Tibial nerve (tissue), 4 donors: ENCODE measurements around the gene LTC4S. TPM values are rescaled to one million over a fixed set of nuclear protein-coding genes. Genes with fewer than 3 reads are reported as not detected.

Experiments used
- DNase-seq, 2 donors: peaks; one replicate each; pipeline ENCODE4 v3.0.0-alpha.2; 2019; ENCODE audit warnings: low spot score in 2 of 2
- H3K27ac ChIP-seq, 4 donors: fragments of 200-600 bp; sonication (generic) in 3 of 4; one replicate each; pipeline ENCODE4 v1.5.1; 2017 to 2019; ENCODE audit warnings: mild to moderate bottlenecking in 1 of 4
- H3K27me3 ChIP-seq, 2 donors: fragments of 200-600 bp; sonication (generic) in 1 of 2; one replicate each; pipeline versions ENCODE4 v1.5.1 to v1.6.0; 2017 to 2019
- H3K36me3 ChIP-seq, 3 donors: fragments of 200-600 bp; sonication (generic); one replicate each; pipeline ENCODE4 v1.5.1; 2018 to 2019
- H3K4me1 ChIP-seq, 4 donors: fragments of 200-600 bp; sonication (generic) in 3 of 4; one replicate each; pipeline ENCODE4 v1.5.1; 2017 to 2019
- H3K4me3 ChIP-seq, 4 donors: fragments of 200-600 bp; sonication (generic) in 3 of 4; one replicate each; pipeline ENCODE4 v1.5.1; 2017 to 2019; ENCODE audit warnings: mild to moderate bottlenecking in 1 of 4, moderate library complexity in 1 of 4
- H3K9me3 ChIP-seq, 4 donors: fragments of 200-600 bp; sonication (generic) in 3 of 4; one replicate each; pipeline ENCODE4 v1.5.1; 2017 to 2019
- CTCF ChIP-seq, 5 experiments: fragments of 200-600 bp in 3 of 5; fragments of 450-650 bp in 2 of 5; sonication (generic) in 3 of 5; IDR thresholded peaks; one replicate each; pipeline ENCODE4 v1.5.1; 2016 to 2019; ENCODE audit warnings: antibody characterized with exemption in 5 of 5, mild to moderate bottlenecking in 3 of 5, moderate library complexity in 2 of 5
- EP300 ChIP-seq, 2 donors: sonication (generic); formaldehyde crosslinking; IDR thresholded peaks; one replicate each; pipeline ENCODE4 v1.6.1; 2017; ENCODE audit warnings: antibody characterized with exemption in 2 of 2, mild to moderate bottlenecking in 1 of 2
- POLR2A ChIP-seq, 2 donors: fragments of 450-650 bp; IDR thresholded peaks; one replicate each; pipeline ENCODE4 v1.6.1; 2017; ENCODE audit warnings: antibody characterized with exemption in 2 of 2, mild to moderate bottlenecking in 2 of 2, moderate library complexity in 2 of 2
- WGBS, 2 donors: methylation state at CpG; one replicate each; pipeline ENCODE4 v1.1.5; 2018; 5-methylcytosine and 5-hydroxymethylcytosine counted together
- total RNA-seq, 4 donors: library from RNA; depleted of rRNA; stranded (reverse); fragments of >200 nt; gene quantifications; one replicate each; pipeline ENCODE4 v1.1.0, GENCODE V29; 2016

LTC4S gene
- total RNA-seq, 4 donors from 2014 or later = 7.6 to 38.6 (median 18.4) TPM

- no peak for TF ChIP-seq POLR2A (IDR thresholded peaks at IDR 0.05)
- TF ChIP-seq CTCF (IDR thresholded peaks at IDR 0.05) = no peak
- no peak for TF ChIP-seq EP300 (IDR thresholded peaks at IDR 0.05)
- peak overlapping the region in 2 of 4 donors; percentile 21 to 37 for H3K27ac ChIP-seq
These were observed 43.6 kb downstream of the LTC4S start for GRCh38 chr5:179837076-179838011.

DNA sequence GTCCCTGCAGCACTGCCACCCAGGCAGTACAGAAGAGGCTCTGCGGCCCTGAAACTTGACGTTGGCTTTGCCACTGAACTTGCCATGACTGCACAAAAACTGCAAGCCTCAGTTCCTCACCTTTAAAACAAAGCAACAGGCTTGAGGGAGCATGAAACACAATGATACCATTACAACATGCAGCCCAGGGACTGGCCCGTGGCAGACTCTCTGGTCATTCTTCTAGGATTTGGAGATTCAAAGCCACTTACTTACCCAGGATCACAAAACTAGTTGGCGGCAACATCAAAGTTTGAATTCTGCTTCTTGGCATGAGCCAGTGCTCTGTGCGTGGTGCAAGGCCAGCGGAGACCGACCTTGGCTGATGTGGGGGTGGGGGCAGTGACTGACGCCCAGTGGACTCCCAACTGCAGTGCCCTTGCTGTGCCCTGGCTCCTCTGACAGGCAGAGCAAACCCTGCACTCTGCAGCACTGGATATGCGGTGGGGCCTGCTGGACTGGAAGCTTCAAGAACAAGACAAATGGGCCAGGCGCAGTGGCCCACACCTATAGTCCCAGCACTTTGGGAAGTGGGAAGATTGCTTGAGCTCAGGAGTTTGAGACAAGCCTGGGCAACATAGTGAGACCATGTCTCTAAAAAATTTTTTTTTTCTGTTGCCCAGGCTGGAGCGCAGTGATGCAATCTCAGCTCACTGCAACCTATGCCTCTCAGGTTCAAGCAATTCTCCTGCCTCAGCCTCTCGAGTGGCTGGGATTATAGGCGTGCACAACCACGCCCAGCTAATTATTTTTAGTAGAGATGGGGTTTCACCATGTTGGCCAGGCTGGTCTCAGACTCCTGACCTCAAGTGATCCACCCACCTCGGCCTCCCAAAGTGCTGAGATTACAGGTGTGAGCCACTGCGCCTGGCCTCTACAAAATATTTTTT lies 45.8 kb downstream of the LTC4S start:
- H3K36me3 ChIP-seq = peaks cover 3 to 97% (median 37%) of the 10 kb centered on the region in 3 donors
- H3K27ac ChIP-seq = peak overlapping the region in 1 of 4 donors; percentile 18
- WGBS, 2 donors = 79% methylated on average over 13 to 16 of the region's 16 CpGs
- H3K4me1 ChIP-seq = peaks cover 0 to 13% (median 6%) of the 10 kb centered on the region in 4 donors
- no peaks in the 10 kb centered on the region for H3K27me3 ChIP-seq
- TF ChIP-seq EP300 (IDR thresholded peaks at IDR 0.05) (no peak), CTCF (IDR thresholded peaks at IDR 0.05) (no peak), POLR2A (IDR thresholded peaks at IDR 0.05) (no peak)
- H3K4me3 ChIP-seq = no peak overlapping the region
- DNase-seq = no peak
- peaks cover 0 to 5% (median 0%) of the 10 kb centered on the region in 4 donors for H3K9me3 ChIP-seq

More at GRCh38 chr5:179837076-179838011, 43.6 kb downstream of the LTC4S start:
- H3K4me1 ChIP-seq = peaks cover 0 to 21% (median 6%) of the 10 kb centered on the region in 4 donors
- DNase-seq = no peak
- H3K4me3 ChIP-seq = no peak overlapping the region
- peaks cover 9 to 96% (median 42%) of the 10 kb centered on the region in 3 donors for H3K36me3 ChIP-seq
- H3K27me3 ChIP-seq = no peaks in the 10 kb centered on the region
- WGBS, 2 donors = 82 to 90% methylated on average over 15 of the region's 15 CpGs
- no peaks in the 10 kb centered on the region for H3K9me3 ChIP-seq

- peaks cover 3 to 97% (median 37%) of the 10 kb centered on the region in 3 donors for H3K36me3 ChIP-seq
- DNase-seq = no peak
- 91 to 95% methylated on average over 11 of the region's 11 CpGs for WGBS, 2 donors
- no peak overlapping the region for H3K4me3 ChIP-seq
- TF ChIP-seq EP300 (IDR thresholded peaks at IDR 0.05) = no peak
- no peak for TF ChIP-seq CTCF (IDR thresholded peaks at IDR 0.05)
- TF ChIP-seq POLR2A (IDR thresholded peaks at IDR 0.05) = no peak
- peaks cover 0 to 13% (median 6%) of the 10 kb centered on the region in 4 donors for H3K4me1 ChIP-seq
- peaks cover 0 to 12% (median 0%) of the 10 kb centered on the region in 4 donors for H3K9me3 ChIP-seq
- H3K27ac ChIP-seq = no peak overlapping the region
- H3K27me3 ChIP-seq = no peaks in the 10 kb centered on the region
These were observed 46.5 kb downstream of the LTC4S start for GRCh38 chr5:179840321-179840720.

DNA sequence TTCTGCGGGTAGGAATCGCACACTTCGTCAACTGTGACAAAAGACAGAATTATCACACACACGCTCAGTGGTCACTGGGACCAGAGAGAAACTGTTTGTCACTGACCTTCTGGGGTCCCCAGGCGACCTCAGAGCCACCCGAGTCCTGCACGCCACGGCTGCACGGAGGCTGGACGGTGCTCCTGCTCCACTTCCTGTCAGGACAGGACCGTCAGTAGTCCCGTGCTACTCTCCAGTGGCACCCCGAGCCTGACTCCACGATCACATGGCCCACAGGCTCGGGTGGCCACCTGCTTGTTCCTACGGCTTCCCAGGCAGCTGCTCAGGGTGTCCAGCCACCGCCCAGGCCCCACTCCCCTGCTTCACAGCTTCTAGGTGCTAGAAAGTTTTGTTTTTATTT lies 47.0 kb downstream of the LTC4S start:
- Histone ChIP-seq H3K4me1 (peaks cover 0 to 13% (median 6%) of the 10 kb centered on the region in 4 donors), H3K9me3 (peaks cover 0 to 17% (median 0%) of the 10 kb centered on the region in 4 donors), H3K27ac (no peak overlapping the region), H3K27me3 (no peaks in the 10 kb centered on the region), H3K4me3 (no peak overlapping the region), H3K36me3 (peaks cover 3 to 97% (median 37%) of the 10 kb centered on the region in 3 donors)
- no peak for DNase-seq
- WGBS, 2 donors = 85% methylated on average over 17 of the region's 17 CpGs
- TF ChIP-seq CTCF (IDR thresholded peaks at IDR 0.05) (no peak), EP300 (IDR thresholded peaks at IDR 0.05) (no peak), POLR2A (IDR thresholded peaks at IDR 0.05) (no peak)
